A549 treated with RU486 at 1 μM for 4 hours (cell line): ENCODE measurements around the gene CFC1B. TPM values are rescaled to one million over a fixed set of nuclear protein-coding genes. Genes with fewer than 3 reads are reported as not detected.

ENCODE experiments used
- total RNA-seq: library from RNA; stranded (reverse); fragments of 200-300 nt; extraction: Qiagen RNA extraction; gene quantifications from 5 replicates; pipeline ENCODE4 v1.2.3, GENCODE V29; 2022; ENCODE audit warnings: low read depth

CFC1B gene
- not detected in 5 replicates for total RNA-seq

DNA sequence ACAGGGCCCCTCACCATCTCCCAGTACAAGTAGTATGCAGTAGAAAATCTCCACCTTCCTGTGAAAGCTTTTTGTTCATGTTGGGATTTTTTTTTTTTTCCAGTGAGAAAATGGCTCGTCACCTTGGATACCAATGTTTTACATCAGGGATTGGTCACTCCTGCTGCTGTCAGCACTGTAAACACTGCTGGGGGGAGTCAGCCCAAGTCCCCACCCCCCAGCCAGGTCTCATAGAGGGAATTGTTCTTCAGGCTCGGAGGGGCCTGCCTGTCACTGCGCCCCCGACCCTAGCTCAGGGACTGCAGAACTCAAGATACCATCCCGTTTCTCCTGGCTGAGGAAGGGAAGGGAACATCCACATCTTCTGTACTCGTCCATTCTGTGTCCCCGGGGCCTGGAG, at the start of gene CFC1B:
CFC1B (plus strand) TSS at position 231 of the 400 bp plus-strand sequence. CDS start 263 bp downstream, outside the sequence.

DNA sequence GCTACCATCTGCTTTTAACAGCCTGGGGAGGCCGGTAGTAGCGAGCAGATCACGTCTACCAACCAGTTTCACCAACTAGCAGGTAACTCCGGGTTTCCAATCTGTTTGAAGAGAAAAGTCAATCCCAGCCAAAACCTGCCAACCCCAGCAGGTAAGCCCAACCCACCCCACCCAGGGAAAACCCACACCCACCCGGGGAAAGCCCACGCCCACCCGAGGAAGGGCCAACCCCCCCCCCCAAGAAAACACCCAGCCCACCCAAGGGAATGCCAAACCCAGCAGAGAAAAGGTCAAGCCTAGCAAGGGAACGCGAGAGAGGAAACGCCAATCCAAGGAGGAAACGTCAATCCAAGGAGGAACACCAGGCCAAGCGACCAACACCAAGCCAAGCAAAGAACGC, 11.8 kb upstream of the CFC1B start, which contains the start of gene POTEI:
POTEI (minus strand) TSS at position 101 of the 400 bp plus-strand sequence; CDS start at position 8, 93 bp downstream.

Other genes starting within 250 kb of the CFC1B start
- gene IMP4, start 178.3 kb upstream of the CFC1B start, total RNA-seq: 141 to 198 TPM (median 163 TPM) in 5 replicates
- 26.9 to 29.3 TPM (median 27.3 TPM) in 5 replicates for gene PTPN18, start 165.2 kb upstream of the CFC1B start, total RNA-seq
- gene POTEI, start 11.9 kb upstream of the CFC1B start, total RNA-seq: not detected in 5 replicates
- gene CFC1, start 78.4 kb downstream of the CFC1B start, total RNA-seq: not detected in 5 replicates
- gene POTEJ, start 90.2 kb downstream of the CFC1B start, total RNA-seq: not detected in 5 replicates
- gene GPR148, start 207.8 kb downstream of the CFC1B start, total RNA-seq: not detected in 5 replicates
- not detected in 5 replicates for gene AMER3, start 234.3 kb downstream of the CFC1B start, total RNA-seq